SH-SY5Y (cell line): Measurements from ENCODE around the gene MUSTN1.

ENCODE experiments used
- GATA2 ChIP-seq: IDR thresholded peaks from 2 replicates; pipeline ENCODE4 v1.6.1; 2011; ENCODE audit warnings: mild to moderate bottlenecking, low read depth, low read length
- GATA3 ChIP-seq: IDR thresholded peaks from 2 replicates; pipeline ENCODE4 v1.6.1; 2011; ENCODE audit warnings: low read depth, mild to moderate bottlenecking, low read length, moderate library complexity

DNA sequence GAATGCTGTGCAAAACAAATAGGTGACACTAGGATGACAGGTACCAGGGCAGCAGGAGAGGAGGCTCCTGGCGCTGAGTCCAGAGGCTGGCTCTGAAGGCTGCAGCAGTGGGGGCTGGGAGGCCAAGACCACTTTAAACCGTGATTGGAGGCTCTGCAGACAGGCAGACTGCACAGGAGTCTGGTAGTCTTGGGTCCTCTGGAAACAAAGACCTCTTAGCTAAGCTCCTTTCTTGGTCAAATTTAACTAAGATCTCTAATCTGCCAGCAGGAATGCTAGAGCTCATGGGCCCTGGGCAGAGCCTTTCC, 4.4 kb upstream of the MUSTN1 start:
- TF ChIP-seq GATA2 (no peak), GATA3 (no peak)
